Gastroesophageal sphincter (tissue), 4 donors: Measurements from ENCODE around the gene ARHGAP26. TPM values are rescaled to one million over a fixed set of nuclear protein-coding genes. Genes with fewer than 3 reads are reported as not detected.
A peak's percentile ranks its signal among the peaks of the same experiment; 100 is the strongest.

Source experiments
- ATAC-seq: fragments of 150-250 bp; one replicate; pipeline ENCODE4 v1.9.1; 2016; ENCODE audit warnings: mild to moderate bottlenecking, moderate library complexity
- H3K27ac ChIP-seq, 4 donors: fragments of 200-600 bp; sonication (generic) in 3 of 4; 1 replicate in 3 of 4; 2 replicates in 1 of 4; pipeline ENCODE4 v1.5.1; 2016 to 2019
- H3K27me3 ChIP-seq: fragments of 200-600 bp; sonication (generic); one replicate; pipeline ENCODE4 v1.5.1; 2019
- H3K36me3 ChIP-seq, 2 donors: fragments of 200-600 bp; sonication (generic); one replicate each; pipeline ENCODE4 v1.5.1; 2019; ENCODE audit warnings: control low read depth in 1 of 2
- H3K4me1 ChIP-seq, 3 donors: fragments of 200-600 bp; sonication (generic); 1 replicate in 2 of 3; 2 replicates in 1 of 3; pipeline ENCODE4 v1.5.1; 2016 to 2019; ENCODE audit warnings: control low read depth in 2 of 3
- H3K4me3 ChIP-seq, 2 donors: fragments of 200-600 bp; sonication (generic); one replicate each; pipeline ENCODE4 v1.5.1; 2019; ENCODE audit warnings: mild to moderate bottlenecking in 1 of 2, moderate library complexity in 1 of 2
- H3K9me3 ChIP-seq, 3 donors: fragments of 200-600 bp; sonication (generic); one replicate each; pipeline ENCODE4 v1.5.1; 2017 to 2019; ENCODE audit warnings: control low read depth in 2 of 3
- CTCF ChIP-seq, 4 experiments: fragments of 200-600 bp in 2 of 4; fragments of 450-650 bp in 2 of 4; sonication (generic) in 1 of 4; IDR thresholded peaks; one replicate each; pipeline ENCODE4 v1.5.1; 2017 to 2019; ENCODE audit warnings: antibody characterized with exemption in 4 of 4, mild to moderate bottlenecking in 2 of 4, moderate library complexity in 2 of 4
- EP300 ChIP-seq: sonication (generic); formaldehyde crosslinking; IDR thresholded peaks from one replicate; pipeline ENCODE4 v1.6.1; 2017; ENCODE audit warnings: antibody characterized with exemption, mild to moderate bottlenecking
- POLR2A ChIP-seq, 2 donors: fragments of 450-650 bp; IDR thresholded peaks; one replicate each; pipeline ENCODE4 v1.6.1; 2017; ENCODE audit warnings: antibody characterized with exemption in 2 of 2, mild to moderate bottlenecking in 2 of 2, moderate library complexity in 1 of 2
- POLR2AphosphoS5 ChIP-seq: sonication (generic); formaldehyde crosslinking; IDR thresholded peaks from one replicate; pipeline ENCODE4 v1.6.1; 2017; ENCODE audit warnings: antibody characterized with exemption
- WGBS, 2 donors: methylation state at CpG; one replicate each; pipeline ENCODE4 v1.1.5; 2018; ENCODE audit warnings: low coverage in 1 of 2; 5-methylcytosine and 5-hydroxymethylcytosine counted together
- total RNA-seq, 4 donors: library from RNA; depleted of rRNA; stranded (reverse); fragments of >200 nt; gene quantifications; one replicate each; pipeline ENCODE4 v1.1.0, GENCODE V29; 2016

Gene ARHGAP26
- total RNA-seq, 4 donors from 2014 or later = 15.2 to 41.7 (median 31.7) TPM

DNA sequence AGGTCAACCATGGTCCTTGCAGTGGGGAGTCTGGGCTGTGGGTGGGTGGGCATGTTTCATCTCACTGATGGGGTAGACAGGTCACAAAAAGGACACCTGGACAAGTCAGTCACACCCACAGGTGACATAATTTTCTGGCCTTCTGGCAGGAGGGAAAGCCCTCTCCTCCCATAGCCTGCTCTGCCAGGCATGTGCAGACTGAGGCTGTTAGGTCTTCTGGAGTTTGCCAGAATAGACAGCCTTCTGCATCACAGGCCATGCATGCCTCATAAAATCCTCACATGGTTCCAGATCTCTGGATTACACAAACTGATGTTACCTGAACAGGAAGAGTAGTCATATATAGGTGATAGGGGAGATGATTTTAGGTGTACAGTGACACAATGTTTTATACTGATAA, 49.1 kb downstream of the ARHGAP26 start:
- Histone ChIP-seq H3K27me3 (no peaks in the 10 kb centered on the region), H3K36me3 (no peaks in the 10 kb centered on the region), H3K4me3 (no peak overlapping the region), H3K9me3 (peaks cover 0 to 9% (median 0%) of the 10 kb centered on the region in 3 donors), H3K4me1 (peaks cover 7 to 70% (median 45%) of the 10 kb centered on the region in 3 donors), H3K27ac (peak overlapping the region in 3 of 4 donors; percentile 31 to 58 (median 34))
- TF ChIP-seq POLR2A (IDR thresholded peaks at IDR 0.05) (no peak), CTCF (IDR thresholded peaks at IDR 0.05) (no peak), POLR2AphosphoS5 (no peak), EP300 (no peak)
- no peak for ATAC-seq

DNA sequence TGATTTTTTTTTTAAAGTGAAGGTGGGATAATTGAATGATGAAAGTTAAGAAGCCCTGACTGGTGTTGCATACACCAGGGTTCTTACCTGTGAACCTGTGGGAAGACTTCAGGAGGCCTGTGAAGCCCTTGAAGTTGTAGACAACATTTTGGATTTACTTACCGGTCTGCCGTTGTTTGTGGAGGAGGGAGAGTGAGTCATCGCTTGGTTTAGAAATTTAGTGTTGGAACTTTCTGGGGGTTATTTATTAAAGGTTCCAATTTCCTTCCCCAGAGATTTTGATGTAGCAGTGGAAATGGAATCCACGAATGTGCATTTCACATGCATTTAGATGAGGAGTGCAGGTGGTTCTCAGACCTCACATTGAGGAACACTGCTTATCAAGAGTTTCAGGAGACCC, 49.6 kb downstream of the ARHGAP26 start:
- Histone ChIP-seq H3K4me3 (no peak overlapping the region), H3K36me3 (no peaks in the 10 kb centered on the region), H3K9me3 (peaks cover 0 to 9% (median 0%) of the 10 kb centered on the region in 3 donors), H3K27ac (no peak overlapping the region), H3K27me3 (no peaks in the 10 kb centered on the region), H3K4me1 (peaks cover 7 to 70% (median 39%) of the 10 kb centered on the region in 3 donors)
- no peak for TF ChIP-seq POLR2A (IDR thresholded peaks at IDR 0.05)
- TF ChIP-seq EP300 = no peak
- no peak for TF ChIP-seq POLR2AphosphoS5
- TF ChIP-seq CTCF (IDR thresholded peaks at IDR 0.05) = no peak
- 35 to 41% methylated on average over 4 of the region's 4 CpGs for WGBS, 2 donors
- no peak for ATAC-seq

GRCh38 chr5:142820447-142820846, 50.3 kb downstream of the ARHGAP26 start:
- no peaks in the 10 kb centered on the region for H3K27me3 ChIP-seq
- no peaks in the 10 kb centered on the region for H3K36me3 ChIP-seq
- ATAC-seq = no peak
- H3K9me3 ChIP-seq = peaks cover 0 to 9% (median 0%) of the 10 kb centered on the region in 3 donors
- no peak overlapping the region for H3K27ac ChIP-seq
- H3K4me1 ChIP-seq = peaks cover 7 to 73% (median 37%) of the 10 kb centered on the region in 3 donors
- 85 to 100% methylated on average over 3 to 5 of the region's 5 CpGs for WGBS, 2 donors
- TF ChIP-seq POLR2AphosphoS5 = no peak
- no peak for TF ChIP-seq CTCF (IDR thresholded peaks at IDR 0.05)
- no peak for TF ChIP-seq EP300
- TF ChIP-seq POLR2A (IDR thresholded peaks at IDR 0.05) = no peak
- no peak overlapping the region for H3K4me3 ChIP-seq

GRCh38 chr5:142821034-142821732, 51.0 kb downstream of the ARHGAP26 start:
- no peak for ATAC-seq
- no peak for TF ChIP-seq EP300
- TF ChIP-seq POLR2A (IDR thresholded peaks at IDR 0.05) = no peak
- no peak for TF ChIP-seq CTCF (IDR thresholded peaks at IDR 0.05)
- TF ChIP-seq POLR2AphosphoS5 = no peak
- peaks cover 0 to 9% (median 0%) of the 10 kb centered on the region in 3 donors for H3K9me3 ChIP-seq
- H3K4me1 ChIP-seq = peaks cover 12 to 73% (median 36%) of the 10 kb centered on the region in 3 donors
- H3K27ac ChIP-seq = no peak overlapping the region
- 89 to 100% methylated on average over 2 of the region's 2 CpGs for WGBS, 2 donors
- H3K4me3 ChIP-seq = no peak overlapping the region
- H3K36me3 ChIP-seq = no peaks in the 10 kb centered on the region
- no peaks in the 10 kb centered on the region for H3K27me3 ChIP-seq

- WGBS, 2 donors = 38 to 73% methylated on average over 2 to 3 of the region's 3 CpGs
- no peak for ATAC-seq
- Histone ChIP-seq H3K4me3 (no peak overlapping the region), H3K4me1 (peaks cover 13 to 73% (median 34%) of the 10 kb centered on the region in 3 donors), H3K9me3 (peaks cover 0 to 9% (median 0%) of the 10 kb centered on the region in 3 donors), H3K27me3 (no peaks in the 10 kb centered on the region), H3K36me3 (no peaks in the 10 kb centered on the region), H3K27ac (no peak overlapping the region)
- TF ChIP-seq POLR2AphosphoS5 (no peak), EP300 (no peak), POLR2A (IDR thresholded peaks at IDR 0.05) (no peak), CTCF (IDR thresholded peaks at IDR 0.05) (no peak)
Measured at GRCh38 chr5:142821733-142822487, 51.7 kb downstream of the ARHGAP26 start.
